OCI-LY7 (cell line): ENCODE data around the gene PWWP2A. TPM values are rescaled to one million over a fixed set of nuclear protein-coding genes. Genes with fewer than 3 reads are reported as not detected.

Experiments
- BruUV-seq: library from RNA; stranded (reverse); fragments of 400-500 nt; replicated peaks from 2 replicates; lab custom pipeline; 2021; lab: Mats Ljungman, UMichigan
- CTCF ChIA-PET: fragments of 300-600 bp; sonication (Branson Sonifier 250); formaldehyde crosslinking; loops from one replicate; lab custom pipeline; 2022; ENCODE audit warnings: antibody characterized with exemption; ENCODE audit not compliant: unreplicated experiment; lab: Charles Lee
- POLR2A ChIA-PET: fragments of 300-600 bp; sonication (Branson Sonifier 250); formaldehyde crosslinking; loops from one replicate; lab custom pipeline; 2022; ENCODE audit warnings: antibody characterized with exemption; lab: Charles Lee
- DNase-seq: peaks from one replicate; pipeline ENCODE4 v3.0.0-alpha.2; 2015; ENCODE audit warnings: low spot score
- H2AFZ ChIP-seq: fragments of 200-600 bp; sonication (generic), shearing (Covaris generic); 2 replicates; pipeline ENCODE4 v1.6.1; 2014; ENCODE audit warnings: mild to moderate bottlenecking, antibody characterized with exemption, low read length, moderate library complexity
- H3K27ac ChIP-seq: fragments of 200-600 bp; sonication (generic); 2 replicates; pipeline ENCODE4 v1.5.1; 2014; ENCODE audit warnings: mixed run types, low read depth, mild to moderate bottlenecking, moderate library complexity, low read length, inconsistent platforms; ENCODE audit not compliant: poor library complexity, severe bottlenecking
- H3K36me3 ChIP-seq: fragments of 200-600 bp; sonication (generic); 2 replicates; pipeline ENCODE4 v1.6.1; 2014; ENCODE audit warnings: mild to moderate bottlenecking, antibody characterized with exemption, low read length, moderate library complexity, mixed read lengths; ENCODE audit not compliant: insufficient read depth
- H3K4me1 ChIP-seq: fragments of 200-600 bp; sonication (generic); 2 replicates; pipeline ENCODE4 v1.5.1; 2014; ENCODE audit warnings: mild to moderate bottlenecking, low read length; ENCODE audit not compliant: insufficient read depth, poor library complexity, severe bottlenecking
- H3K4me2 ChIP-seq: fragments of 200-600 bp; sonication (generic); 2 replicates; pipeline ENCODE4 v1.6.1; 2014; ENCODE audit warnings: mild to moderate bottlenecking, low read length
- H3K4me3 ChIP-seq: fragments of 200-600 bp; sonication (generic); 2 replicates; pipeline ENCODE4 v1.5.1; 2014; ENCODE audit warnings: mild to moderate bottlenecking, low read depth, low read length; ENCODE audit not compliant: poor library complexity, severe bottlenecking
- H3K79me2 ChIP-seq: fragments of 200-600 bp; sonication (generic); 2 replicates; pipeline ENCODE4 v1.6.1; 2016; ENCODE audit warnings: low read depth, mild to moderate bottlenecking, low read length, moderate library complexity, mixed read lengths; ENCODE audit not compliant: insufficient read depth
- H3K9me2 ChIP-seq: fragments of 200-600 bp; sonication (generic); 2 replicates; pipeline ENCODE4 v1.6.1; 2016; ENCODE audit warnings: mild to moderate bottlenecking, low read length, mixed read lengths; ENCODE audit not compliant: insufficient read depth
- H3K9me3 ChIP-seq: fragments of 200-600 bp; sonication (generic); 2 replicates; pipeline ENCODE4 v1.6.1; 2014; ENCODE audit warnings: mild to moderate bottlenecking, mixed run types, low read length, mixed read lengths
- H4K20me1 ChIP-seq: fragments of 200-600 bp; sonication (generic); 2 replicates; pipeline ENCODE4 v1.6.1; 2014; ENCODE audit warnings: mild to moderate bottlenecking, antibody characterized with exemption, low read length, moderate library complexity, mixed read lengths; ENCODE audit not compliant: insufficient read depth
- EZH2phosphoT487 ChIP-seq: fragments of 200-600 bp; sonication (generic); IDR thresholded peaks from 2 replicates; pipeline ENCODE4 v1.6.1; 2018; ENCODE audit warnings: low read depth, borderline replicate concordance, mild to moderate bottlenecking, mixed run types, antibody characterized with exemption, low read length, moderate library complexity, mixed read lengths
- intact Hi-C: fragments of 100-400 bp; cut with micrococcal nuclease; formaldehyde crosslinking; loops from one replicate; pipeline ENCODE4 v1.10.0; 2022; ENCODE audit not compliant: unreplicated experiment
- total RNA-seq, 2 experiments: library from RNA; depleted of rRNA in 1 of 2; stranded (reverse); fragments of >200 nt in 1 of 2; shearing (Covaris generic) in 1 of 2; gene quantifications; 2 replicates each; pipeline ENCODE4 v1.2.3, GENCODE V29; 2014 to 2022
- TF ChIP-seq, protein P1 (sequence below): fragments of 200-600 bp; sonication (generic); conservative IDR thresholded peaks from 2 replicates; pipeline ENCODE4 v1.5.1; 2014; ENCODE audit warnings: mild to moderate bottlenecking, antibody characterized with exemption, low read length, moderate library complexity, mixed read lengths

The PWWP2A gene
- total RNA-seq, 2 experiments from 2014 or later = 28.3 to 28.4 TPM

DNA sequence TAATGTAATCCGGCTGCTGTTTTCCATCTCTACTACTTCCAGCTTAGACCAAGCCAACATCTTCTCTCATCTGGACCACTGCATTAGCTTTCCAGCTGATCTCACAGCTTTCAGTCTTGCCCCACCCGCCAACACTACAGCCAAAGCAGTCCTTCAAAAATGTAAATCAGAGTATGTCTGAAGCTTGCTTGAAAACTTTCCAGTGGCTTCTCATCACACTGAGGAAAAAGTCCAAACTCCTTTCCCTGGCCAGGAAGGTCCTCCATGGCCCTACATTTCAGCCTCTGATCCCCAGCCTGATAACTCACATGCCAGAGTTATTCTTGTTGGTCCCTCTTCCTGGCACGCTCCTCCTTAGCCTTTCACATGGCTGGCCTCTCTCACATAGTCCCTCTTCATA, 71.8 kb downstream of the PWWP2A start:
- H2AFZ ChIP-seq = no peak overlapping the region
- H4K20me1 ChIP-seq = no peaks in the 10 kb centered on the region
- CTCF ChIA-PET = no interaction called here
- H3K27ac ChIP-seq = no peak overlapping the region
- intact Hi-C loops = no loop called here
- POLR2A ChIA-PET = no interaction called here
- H3K9me3 ChIP-seq = no peaks in the 10 kb centered on the region
- no peak overlapping the region for H3K4me3 ChIP-seq
- peaks cover 42% of the 10 kb centered on the region for H3K36me3 ChIP-seq
- no TSS peak for BruUV-seq
- no peaks in the 10 kb centered on the region for H3K4me1 ChIP-seq
- TF ChIP-seq EZH2phosphoT487 = no peak
- TF ChIP-seq, protein P1, sequence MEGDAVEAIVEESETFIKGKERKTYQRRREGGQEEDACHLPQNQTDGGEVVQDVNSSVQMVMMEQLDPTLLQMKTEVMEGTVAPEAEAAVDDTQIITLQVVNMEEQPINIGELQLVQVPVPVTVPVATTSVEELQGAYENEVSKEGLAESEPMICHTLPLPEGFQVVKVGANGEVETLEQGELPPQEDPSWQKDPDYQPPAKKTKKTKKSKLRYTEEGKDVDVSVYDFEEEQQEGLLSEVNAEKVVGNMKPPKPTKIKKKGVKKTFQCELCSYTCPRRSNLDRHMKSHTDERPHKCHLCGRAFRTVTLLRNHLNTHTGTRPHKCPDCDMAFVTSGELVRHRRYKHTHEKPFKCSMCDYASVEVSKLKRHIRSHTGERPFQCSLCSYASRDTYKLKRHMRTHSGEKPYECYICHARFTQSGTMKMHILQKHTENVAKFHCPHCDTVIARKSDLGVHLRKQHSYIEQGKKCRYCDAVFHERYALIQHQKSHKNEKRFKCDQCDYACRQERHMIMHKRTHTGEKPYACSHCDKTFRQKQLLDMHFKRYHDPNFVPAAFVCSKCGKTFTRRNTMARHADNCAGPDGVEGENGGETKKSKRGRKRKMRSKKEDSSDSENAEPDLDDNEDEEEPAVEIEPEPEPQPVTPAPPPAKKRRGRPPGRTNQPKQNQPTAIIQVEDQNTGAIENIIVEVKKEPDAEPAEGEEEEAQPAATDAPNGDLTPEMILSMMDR = no peak
- H3K4me2 ChIP-seq = no peak overlapping the region
- no peaks in the 10 kb centered on the region for H3K9me2 ChIP-seq
- H3K79me2 ChIP-seq = no peaks in the 10 kb centered on the region
- DNase-seq = no peak

DNA sequence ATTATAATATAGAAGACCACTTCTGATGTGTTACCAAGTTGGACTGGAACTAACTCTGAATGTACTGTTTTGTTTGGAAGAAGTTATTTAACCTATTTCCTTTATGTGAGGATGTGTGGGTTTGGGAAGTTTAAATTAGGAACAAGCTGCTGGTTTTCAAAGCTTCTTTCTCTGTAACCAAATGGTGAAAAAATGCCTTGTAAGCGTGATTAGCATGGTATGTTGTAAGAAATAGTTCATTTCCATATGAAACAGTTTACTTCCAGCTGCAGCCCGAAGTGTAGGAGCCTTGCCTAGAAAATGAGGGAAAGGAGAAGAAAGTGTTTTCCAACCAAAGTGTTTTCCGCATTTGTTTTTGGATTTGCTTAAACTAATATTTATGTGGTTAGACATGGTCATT, 74.3 kb downstream of the PWWP2A start:
- no peaks in the 10 kb centered on the region for H3K79me2 ChIP-seq
- no peaks in the 10 kb centered on the region for H3K9me3 ChIP-seq
- no peak overlapping the region for H3K27ac ChIP-seq
- TF ChIP-seq, protein P1 = no peak
- TF ChIP-seq EZH2phosphoT487 = no peak
- no peak overlapping the region for H3K4me3 ChIP-seq
- no peak overlapping the region for H2AFZ ChIP-seq
- ChIA-PET POLR2A (interaction anchor here (0.9 kb wide), 1 partner anchor 10 kb away, joined by 4 read pairs; no protein-coding TSS in a partner anchor), CTCF (no interaction called here)
- intact Hi-C loops = no loop called here
- no peak overlapping the region for H3K4me2 ChIP-seq
- no peak for DNase-seq
- peaks cover 35% of the 10 kb centered on the region for H3K36me3 ChIP-seq
- H3K9me2 ChIP-seq = no peaks in the 10 kb centered on the region
- H4K20me1 ChIP-seq = no peaks in the 10 kb centered on the region
- BruUV-seq = no TSS peak
- H3K4me1 ChIP-seq = no peaks in the 10 kb centered on the region

DNA sequence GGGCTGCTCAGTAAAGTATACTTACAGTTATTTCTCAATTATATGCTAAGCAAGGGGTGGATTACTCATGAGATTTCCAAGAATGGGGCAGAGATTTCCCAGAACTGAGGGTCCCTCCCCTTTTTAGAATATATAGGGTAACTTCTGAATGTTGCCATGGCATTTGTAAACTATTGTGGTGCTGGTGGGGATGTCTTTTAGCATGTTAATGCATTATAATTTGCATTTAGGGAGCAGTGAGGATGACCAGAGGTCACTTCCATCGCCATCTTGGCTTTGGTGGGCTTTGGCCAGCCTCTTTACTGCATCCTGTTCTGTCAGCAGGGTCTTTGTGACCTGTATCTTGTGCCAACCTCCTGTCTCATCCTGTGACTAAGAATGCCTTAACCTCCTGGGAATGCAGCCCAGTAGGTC, 74.9 kb downstream of the PWWP2A start:
- H3K36me3 ChIP-seq = peaks cover 41% of the 10 kb centered on the region
- H4K20me1 ChIP-seq = no peaks in the 10 kb centered on the region
- ChIA-PET POLR2A (no interaction called here), CTCF (no interaction called here)
- H3K4me1 ChIP-seq = no peaks in the 10 kb centered on the region
- no peak for DNase-seq
- intact Hi-C loops = no loop called here
- TF ChIP-seq, protein P1 = no peak
- TF ChIP-seq EZH2phosphoT487 = no peak
- no peak overlapping the region for H3K4me3 ChIP-seq
- no peak overlapping the region for H3K4me2 ChIP-seq
- H2AFZ ChIP-seq = no peak overlapping the region
- H3K27ac ChIP-seq = no peak overlapping the region
- no peaks in the 10 kb centered on the region for H3K79me2 ChIP-seq
- no TSS peak for BruUV-seq
- no peaks in the 10 kb centered on the region for H3K9me3 ChIP-seq
- no peaks in the 10 kb centered on the region for H3K9me2 ChIP-seq
